ENCODE results near the gene SSTR1.

DNA sequence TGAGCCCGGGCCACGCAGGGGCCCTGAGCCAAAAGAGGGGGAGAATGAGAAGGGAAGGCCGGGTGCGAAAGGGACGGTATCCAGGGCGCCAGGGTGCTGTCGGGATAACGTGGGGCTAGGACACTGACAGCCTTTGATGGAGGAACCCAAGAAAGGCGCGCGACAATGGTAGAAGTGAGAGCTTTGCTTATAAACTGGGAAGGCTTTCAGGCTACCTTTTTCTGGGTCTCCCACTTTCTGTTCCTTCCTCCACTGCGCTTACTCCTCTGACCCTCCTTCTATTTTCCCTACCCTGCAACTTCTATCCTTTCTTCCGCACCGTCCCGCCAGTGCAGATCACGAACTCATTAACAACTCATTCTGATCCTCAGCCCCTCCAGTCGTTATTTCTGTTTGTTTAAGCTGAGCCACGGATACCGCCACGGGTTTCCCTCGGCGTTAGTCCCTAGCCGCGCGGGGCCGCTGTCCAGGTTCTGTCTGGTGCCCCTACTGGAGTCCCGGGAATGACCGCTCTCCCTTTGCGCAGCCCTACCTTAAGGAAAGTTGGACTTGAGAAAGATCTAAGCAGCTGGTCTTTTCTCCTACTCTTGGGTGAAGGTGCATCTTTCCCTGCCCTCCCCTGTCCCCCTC is 3.0 kb downstream of the SSTR1 start:
- TF ChIP-seq, protein P1, sequence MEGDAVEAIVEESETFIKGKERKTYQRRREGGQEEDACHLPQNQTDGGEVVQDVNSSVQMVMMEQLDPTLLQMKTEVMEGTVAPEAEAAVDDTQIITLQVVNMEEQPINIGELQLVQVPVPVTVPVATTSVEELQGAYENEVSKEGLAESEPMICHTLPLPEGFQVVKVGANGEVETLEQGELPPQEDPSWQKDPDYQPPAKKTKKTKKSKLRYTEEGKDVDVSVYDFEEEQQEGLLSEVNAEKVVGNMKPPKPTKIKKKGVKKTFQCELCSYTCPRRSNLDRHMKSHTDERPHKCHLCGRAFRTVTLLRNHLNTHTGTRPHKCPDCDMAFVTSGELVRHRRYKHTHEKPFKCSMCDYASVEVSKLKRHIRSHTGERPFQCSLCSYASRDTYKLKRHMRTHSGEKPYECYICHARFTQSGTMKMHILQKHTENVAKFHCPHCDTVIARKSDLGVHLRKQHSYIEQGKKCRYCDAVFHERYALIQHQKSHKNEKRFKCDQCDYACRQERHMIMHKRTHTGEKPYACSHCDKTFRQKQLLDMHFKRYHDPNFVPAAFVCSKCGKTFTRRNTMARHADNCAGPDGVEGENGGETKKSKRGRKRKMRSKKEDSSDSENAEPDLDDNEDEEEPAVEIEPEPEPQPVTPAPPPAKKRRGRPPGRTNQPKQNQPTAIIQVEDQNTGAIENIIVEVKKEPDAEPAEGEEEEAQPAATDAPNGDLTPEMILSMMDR (IDR thresholded peaks at IDR 0.05): no peak
- TF ChIP-seq EP300 (IDR thresholded peaks at IDR 0.05) (no peak), POLR2A (IDR thresholded peaks at IDR 0.05) (no peak), POLR2AphosphoS5 (IDR thresholded peaks at IDR 0.05) (no peak)

Measured in upper lobe of left lung (tissue), 4 donors.